ENCODE results near the gene RANBP1.

DNA sequence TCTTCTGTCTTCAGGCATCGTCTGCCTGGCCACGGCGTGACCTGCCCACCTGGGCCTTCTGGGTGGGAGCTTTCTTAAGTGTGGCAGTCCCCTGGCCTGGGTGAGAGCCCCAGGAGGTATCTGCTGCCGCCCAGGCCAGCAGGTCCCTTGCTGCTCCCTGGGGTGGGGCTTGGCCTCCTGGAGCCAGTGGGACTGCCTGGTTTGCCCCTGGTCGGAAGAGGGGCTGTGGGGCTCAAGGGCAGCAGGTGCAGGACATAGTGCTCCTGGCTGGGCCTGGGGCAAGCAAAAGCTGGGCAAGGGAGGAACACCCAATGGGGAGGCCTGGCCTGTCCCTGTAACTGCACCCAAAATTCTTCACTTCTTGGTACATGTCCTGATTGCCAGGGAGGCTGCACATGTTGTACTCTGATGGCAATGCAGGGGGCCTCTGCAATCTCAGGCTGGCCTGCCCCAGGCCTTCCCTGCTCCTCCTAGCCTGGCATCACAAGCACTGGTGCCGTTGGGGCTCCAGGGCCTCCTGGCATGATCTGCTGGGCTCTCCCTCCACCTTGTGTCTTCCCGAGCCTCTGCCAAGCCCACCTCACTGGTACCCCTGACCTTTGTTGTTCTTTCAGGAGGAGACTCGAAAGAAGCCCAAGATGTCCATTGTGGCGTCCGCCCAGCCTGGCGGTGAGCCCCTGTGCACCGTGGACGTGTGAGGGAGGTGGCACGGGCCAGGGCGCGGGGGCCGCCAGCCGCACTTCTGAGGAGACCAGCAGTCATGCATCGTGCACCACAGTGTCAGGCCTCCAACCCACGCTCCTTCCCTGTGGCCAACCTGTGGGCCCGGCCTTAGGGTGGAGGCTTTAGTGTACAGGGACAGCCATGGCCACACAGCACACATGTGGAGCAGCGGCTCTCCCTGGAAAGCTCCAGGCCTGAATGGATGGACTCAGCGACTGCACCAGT lies 6.2 kb upstream of the RANBP1 start:
- TF ChIP-seq, protein P1, sequence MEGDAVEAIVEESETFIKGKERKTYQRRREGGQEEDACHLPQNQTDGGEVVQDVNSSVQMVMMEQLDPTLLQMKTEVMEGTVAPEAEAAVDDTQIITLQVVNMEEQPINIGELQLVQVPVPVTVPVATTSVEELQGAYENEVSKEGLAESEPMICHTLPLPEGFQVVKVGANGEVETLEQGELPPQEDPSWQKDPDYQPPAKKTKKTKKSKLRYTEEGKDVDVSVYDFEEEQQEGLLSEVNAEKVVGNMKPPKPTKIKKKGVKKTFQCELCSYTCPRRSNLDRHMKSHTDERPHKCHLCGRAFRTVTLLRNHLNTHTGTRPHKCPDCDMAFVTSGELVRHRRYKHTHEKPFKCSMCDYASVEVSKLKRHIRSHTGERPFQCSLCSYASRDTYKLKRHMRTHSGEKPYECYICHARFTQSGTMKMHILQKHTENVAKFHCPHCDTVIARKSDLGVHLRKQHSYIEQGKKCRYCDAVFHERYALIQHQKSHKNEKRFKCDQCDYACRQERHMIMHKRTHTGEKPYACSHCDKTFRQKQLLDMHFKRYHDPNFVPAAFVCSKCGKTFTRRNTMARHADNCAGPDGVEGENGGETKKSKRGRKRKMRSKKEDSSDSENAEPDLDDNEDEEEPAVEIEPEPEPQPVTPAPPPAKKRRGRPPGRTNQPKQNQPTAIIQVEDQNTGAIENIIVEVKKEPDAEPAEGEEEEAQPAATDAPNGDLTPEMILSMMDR (IDR thresholded peaks at IDR 0.05 in 4 of 5, conservative IDR thresholded peaks at IDR 0.05 in 1 of 5) = no peak
- no peak for TF ChIP-seq POLR2A (IDR thresholded peaks at IDR 0.05)

All from gastrocnemius medialis (tissue), 4 donors.